LNCAP (cell line): ENCODE results near the gene PODNL1.

Experiments
- CTCF ChIP-seq: fragments of 450-650 bp; IDR thresholded peaks from 2 replicates; pipeline ENCODE4 v1.5.1; 2017; ENCODE audit warnings: mild to moderate bottlenecking

The PODNL1 gene

GRCh38 chr19:13899393-13899792 lies 38.8 kb downstream of the PODNL1 start:
- TF ChIP-seq CTCF: no peak

GRCh38 chr19:13896227-13896626 lies 42.0 kb downstream of the PODNL1 start:
- no peak for TF ChIP-seq CTCF

GRCh38 chr19:13894552-13894951 lies 43.7 kb downstream of the PODNL1 start:
- TF ChIP-seq CTCF: no peak

- no peak for TF ChIP-seq CTCF
These were observed 45.3 kb downstream of the PODNL1 start for GRCh38 chr19:13892870-13893269.

- no peak for TF ChIP-seq CTCF
These were observed 48.1 kb downstream of the PODNL1 start for GRCh38 chr19:13890136-13890535.

- TF ChIP-seq CTCF: no peak
These were observed 49.9 kb downstream of the PODNL1 start for GRCh38 chr19:13888281-13888680.

- no peak for TF ChIP-seq CTCF
These were observed 50.7 kb downstream of the PODNL1 start for GRCh38 chr19:13887517-13887916.

- no peak for TF ChIP-seq CTCF
These were observed 51.2 kb downstream of the PODNL1 start for GRCh38 chr19:13887018-13887436.
